HUES6 (cell line): ENCODE measurements around the gene SETD3.

Experiments
- H3K27ac ChIP-seq: 2 replicates; pipeline ENCODE4 v1.7.0; 2013; ENCODE audit warnings: low read depth, mild to moderate bottlenecking, low read length, inconsistent platforms
- H3K27me3 ChIP-seq: 2 replicates; pipeline ENCODE4 v1.6.1; 2013; ENCODE audit warnings: low read length; ENCODE audit not compliant: control insufficient read depth, insufficient read depth
- H3K36me3 ChIP-seq: 2 replicates; pipeline ENCODE4 v1.6.1; 2013; ENCODE audit warnings: low read length; ENCODE audit not compliant: control insufficient read depth, insufficient read depth
- H3K4me1 ChIP-seq: 2 replicates; pipeline ENCODE4 v1.6.1; 2013; ENCODE audit warnings: low read length; ENCODE audit not compliant: control insufficient read depth, insufficient read depth
- H3K4me3 ChIP-seq: 2 replicates; pipeline ENCODE4 v1.5.1; 2013; ENCODE audit warnings: low read depth, low read length
- H3K9ac ChIP-seq: one replicate; pipeline ENCODE4 v1.6.1; 2013; ENCODE audit warnings: mild to moderate bottlenecking, low read length
- H3K9me3 ChIP-seq: 2 replicates; pipeline ENCODE4 v1.6.1; 2013; ENCODE audit warnings: low read depth, low read length; ENCODE audit not compliant: control insufficient read depth, insufficient read depth

SETD3 gene

GRCh38 chr14:99402950-99403349 lies 77.7 kb downstream of the SETD3 start:
- no peaks in the 10 kb centered on the region for H3K9me3 ChIP-seq
- H3K4me1 ChIP-seq = peaks cover 9% of the 10 kb centered on the region; the same call in 1 of the 2 replicates
- no peak overlapping the region for H3K4me3 ChIP-seq
- H3K27me3 ChIP-seq = no peaks in the 10 kb centered on the region
- no peak overlapping the region for H3K27ac ChIP-seq
- H3K9ac ChIP-seq = no peak overlapping the region
- peaks cover 64% of the 10 kb centered on the region for H3K36me3 ChIP-seq

GRCh38 chr14:99402285-99402648 lies 78.4 kb downstream of the SETD3 start:
- H3K36me3 ChIP-seq = peaks cover 69% of the 10 kb centered on the region
- H3K9me3 ChIP-seq = no peaks in the 10 kb centered on the region
- H3K4me3 ChIP-seq = no peak overlapping the region
- H3K4me1 ChIP-seq = peaks cover 9% of the 10 kb centered on the region; the same call in 1 of the 2 replicates
- no peak overlapping the region for H3K9ac ChIP-seq
- H3K27ac ChIP-seq = no peak overlapping the region
- no peaks in the 10 kb centered on the region for H3K27me3 ChIP-seq

- Histone ChIP-seq H3K4me3 (no peak overlapping the region), H3K9ac (no peak overlapping the region), H3K36me3 (peaks cover 73% of the 10 kb centered on the region), H3K9me3 (no peaks in the 10 kb centered on the region), H3K27me3 (no peaks in the 10 kb centered on the region), H3K27ac (no peak overlapping the region), H3K4me1 (peaks cover 9% of the 10 kb centered on the region; the same call in 1 of the 2 replicates)
Observed at GRCh38 chr14:99401621-99402284, 78.9 kb downstream of the SETD3 start.

- no peak overlapping the region for H3K27ac ChIP-seq
- H3K9ac ChIP-seq = no peak overlapping the region
- H3K4me3 ChIP-seq = no peak overlapping the region
- no peaks in the 10 kb centered on the region for H3K9me3 ChIP-seq
- H3K4me1 ChIP-seq = peaks cover 11% of the 10 kb centered on the region; the same call in 1 of the 2 replicates
- H3K36me3 ChIP-seq = peaks cover 72% of the 10 kb centered on the region
- no peaks in the 10 kb centered on the region for H3K27me3 ChIP-seq
Observed at GRCh38 chr14:99401211-99401610, 79.4 kb downstream of the SETD3 start.

GRCh38 chr14:99397698-99398097 lies 83.0 kb downstream of the SETD3 start:
- Histone ChIP-seq H3K36me3 (peaks cover 45% of the 10 kb centered on the region), H3K27ac (no peak overlapping the region), H3K9ac (no peak overlapping the region), H3K9me3 (no peaks in the 10 kb centered on the region), H3K27me3 (no peaks in the 10 kb centered on the region), H3K4me1 (peaks cover 27% of the 10 kb centered on the region), H3K4me3 (no peak overlapping the region)

GRCh38 chr14:99395909-99396530 lies 84.6 kb downstream of the SETD3 start:
- peaks cover 39% of the 10 kb centered on the region for H3K36me3 ChIP-seq
- no peaks in the 10 kb centered on the region for H3K27me3 ChIP-seq
- H3K9me3 ChIP-seq = no peaks in the 10 kb centered on the region
- H3K4me1 ChIP-seq = peaks cover 18% of the 10 kb centered on the region
- H3K4me3 ChIP-seq = no peak overlapping the region
- no peak overlapping the region for H3K9ac ChIP-seq
- no peak overlapping the region for H3K27ac ChIP-seq

DNA sequence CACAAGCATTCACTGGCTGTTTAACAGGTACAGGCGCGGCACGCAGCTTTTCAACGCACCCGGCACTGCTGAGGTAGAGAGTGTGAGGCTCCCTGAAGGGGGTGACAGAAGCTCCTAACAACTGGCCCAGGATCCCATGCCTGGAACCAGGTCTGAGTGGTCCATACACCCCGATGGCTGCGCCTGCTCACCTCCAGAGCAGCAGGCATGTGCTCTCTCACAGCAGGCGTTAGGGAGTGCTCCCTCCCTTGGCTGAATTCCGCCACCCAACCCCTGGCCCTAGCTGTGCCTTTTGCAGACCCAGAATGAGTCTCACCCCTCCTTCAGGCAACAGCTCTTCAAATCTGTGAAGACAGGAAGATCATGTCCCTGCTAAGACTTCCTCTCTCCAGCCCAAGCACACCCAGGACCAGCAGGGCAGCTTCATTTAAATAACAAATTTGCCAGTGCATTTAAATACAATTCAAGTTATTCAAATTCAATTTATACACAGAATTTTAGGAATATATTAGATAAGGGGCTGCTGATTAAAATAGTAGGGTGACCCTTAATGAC lies 86.0 kb downstream of the SETD3 start:
- H3K27me3 ChIP-seq = no peaks in the 10 kb centered on the region
- no peak overlapping the region for H3K27ac ChIP-seq
- H3K9me3 ChIP-seq = no peaks in the 10 kb centered on the region
- no peak overlapping the region for H3K9ac ChIP-seq
- peaks cover 30% of the 10 kb centered on the region for H3K36me3 ChIP-seq
- H3K4me1 ChIP-seq = peaks cover 19% of the 10 kb centered on the region
- no peak overlapping the region for H3K4me3 ChIP-seq

GRCh38 chr14:99393059-99393655 lies 87.5 kb downstream of the SETD3 start:
- peaks cover 16% of the 10 kb centered on the region for H3K36me3 ChIP-seq
- H3K4me3 ChIP-seq = no peak overlapping the region
- no peaks in the 10 kb centered on the region for H3K27me3 ChIP-seq
- peaks cover 23% of the 10 kb centered on the region for H3K4me1 ChIP-seq
- H3K27ac ChIP-seq = no peak overlapping the region
- no peaks in the 10 kb centered on the region for H3K9me3 ChIP-seq
- H3K9ac ChIP-seq = no peak overlapping the region

- Histone ChIP-seq H3K4me1 (peaks cover 23% of the 10 kb centered on the region), H3K36me3 (peaks cover 5% of the 10 kb centered on the region; the same call in 1 of the 2 replicates)
Observed at GRCh38 chr14:99391671-99392070, 89.0 kb downstream of the SETD3 start.

DNA sequence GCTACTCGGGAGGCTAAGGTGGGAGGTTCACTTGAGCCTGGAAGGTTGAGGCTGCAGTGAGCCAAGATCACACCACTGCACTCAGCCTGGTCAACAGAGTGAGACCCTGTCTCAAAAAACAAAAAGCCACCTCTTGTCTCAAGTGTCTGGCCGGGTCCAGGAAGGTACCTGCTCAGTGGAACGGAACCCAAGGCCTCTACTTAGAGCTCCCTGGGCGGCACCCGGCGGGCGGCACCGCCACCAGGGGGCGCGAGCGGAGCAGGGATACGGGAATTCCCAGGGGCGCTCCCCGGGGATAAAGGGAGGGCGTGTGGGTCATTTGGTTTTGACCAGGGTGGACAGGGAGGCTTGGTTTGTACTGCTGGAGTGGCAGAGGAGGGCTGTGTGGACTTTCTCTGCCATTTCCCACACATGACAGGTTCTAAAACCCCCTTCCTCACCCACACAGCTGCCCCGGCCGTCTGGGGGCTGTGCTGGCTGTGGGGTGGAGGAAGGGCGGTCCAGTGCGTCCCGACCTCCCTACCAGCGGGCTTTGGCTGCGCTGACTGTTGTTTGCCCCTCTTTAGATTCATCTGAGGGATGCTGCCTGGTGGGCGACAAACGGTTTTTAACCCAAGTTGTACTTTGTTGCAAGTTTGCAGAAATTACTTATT lies 91.4 kb downstream of the SETD3 start:
- H3K27me3 ChIP-seq = no peaks in the 10 kb centered on the region
- no peaks in the 10 kb centered on the region; the same call in 1 of the 2 replicates for H3K9me3 ChIP-seq
- peaks cover 12% of the 10 kb centered on the region for H3K4me1 ChIP-seq
- no peak overlapping the region for H3K27ac ChIP-seq
- peak overlapping the region; percentile 43 for H3K4me3 ChIP-seq
- H3K36me3 ChIP-seq = no peaks in the 10 kb centered on the region
- H3K9ac ChIP-seq = no peak overlapping the region

More at GRCh38 chr14:99391671-99392070, 89.0 kb downstream of the SETD3 start:
- H3K4me3 ChIP-seq = no peak overlapping the region
- no peak overlapping the region for H3K27ac ChIP-seq
- H3K9me3 ChIP-seq = no peaks in the 10 kb centered on the region
- H3K27me3 ChIP-seq = no peaks in the 10 kb centered on the region
- H3K9ac ChIP-seq = no peak overlapping the region
